ENCODE results near the gene PDXK. TPM values are rescaled to one million over a fixed set of nuclear protein-coding genes. Genes with fewer than 3 reads are reported as not detected.
A peak's percentile ranks its signal among the peaks of the same experiment; 100 is the strongest.

Gene PDXK
- total and polyA plus RNA-seq, 2 of the 13 experiments (the other 11 are each of a cell fraction or from before 2014, with no cell fraction given), result 114 to 184 TPM

- TF ChIP-seq POGK (CRISPR knock-in tag; conservative IDR thresholded peaks at IDR 0.05), result peak; percentile 86; the same call in 1 of the 2 replicates
- TF ChIP-seq ARHGAP35 (CRISPR knock-in tag; IDR thresholded peaks at IDR 0.05; ENCODE audit: borderline replicate concordance), result no peak
- TF ChIP-seq KAT7 (CRISPR knock-in tag; IDR thresholded peaks at IDR 0.05; ENCODE audit: borderline replicate concordance), result peak; percentile 90
- no peak for TF ChIP-seq NR2F1 (CRISPR knock-in tag; IDR thresholded peaks at IDR 0.05)
- TF ChIP-seq TGIF2 (CRISPR knock-in tag; IDR thresholded peaks at IDR 0.05), result peak; percentile 28; the same call in 1 of the 2 replicates
- peak; percentile 79 for TF ChIP-seq BHLHE40 (IDR thresholded peaks at IDR 0.05; ENCODE audit: low read length)
- no peak; the same call in 1 of the 2 replicates for TF ChIP-seq ZIK1 (CRISPR knock-in tag; IDR thresholded peaks at IDR 0.05; ENCODE audit: borderline replicate concordance, low read depth)
- no peak for TF ChIP-seq NCOA2 (CRISPR knock-in tag; IDR thresholded peaks at IDR 0.05)
- no peak for TF ChIP-seq ZNF496 (CRISPR knock-in tag; IDR thresholded peaks at IDR 0.05; ENCODE audit: insufficient replicate concordance)
- peak; percentile 82; the same call in 1 of the 2 replicates for TF ChIP-seq SRY (CRISPR knock-in tag; IDR thresholded peaks at IDR 0.05)
- TF ChIP-seq BCL3 (CRISPR knock-in tag; IDR thresholded peaks at IDR 0.05), result peak; percentile 69; the same call in 1 of the 2 replicates
- 0 out of 2 replicates have a peak, but pooled peaks have one; percentile 58 for TF ChIP-seq ZNF607 (CRISPR knock-in tag; IDR thresholded peaks at IDR 0.05; ENCODE audit: borderline replicate concordance)
- 0 out of 2 replicates have a peak, but pooled peaks have one; percentile 53 for TF ChIP-seq HOXD1 (CRISPR knock-in tag; IDR thresholded peaks at IDR 0.05)
- 0 out of 2 replicates have a peak, but pooled peaks have one; percentile 25 for TF ChIP-seq ZNF451 (CRISPR knock-in tag; IDR thresholded peaks at IDR 0.05)
- no peak for TF ChIP-seq PRPF4 (IDR thresholded peaks at IDR 0.05; ENCODE audit: low read depth, low read length, poor library complexity, severe bottlenecking)
- peak; percentile 80; the same call in 1 of the 2 replicates for TF ChIP-seq ZNF563 (CRISPR knock-in tag; IDR thresholded peaks at IDR 0.05)
- TF ChIP-seq BORCS8-MEF2B (CRISPR knock-in tag; IDR thresholded peaks at IDR 0.05), result 0 out of 2 replicates have a peak, but pooled peaks have one; percentile 29
- TF ChIP-seq ZNF678 (CRISPR knock-in tag; IDR thresholded peaks at IDR 0.05), result no peak
- TF ChIP-seq DR1 (CRISPR knock-in tag; IDR thresholded peaks at IDR 0.05), result peak; percentile 71; the same call in 1 of the 2 replicates
- 0 out of 2 replicates have a peak, but pooled peaks have one; percentile 46 for TF ChIP-seq PPARG (CRISPR knock-in tag; conservative IDR thresholded peaks at IDR 0.05)
- TF ChIP-seq TP53 (CRISPR knock-in tag; conservative IDR thresholded peaks at IDR 0.05), result no peak
- no peak for TF ChIP-seq PRMT3 (CRISPR knock-in tag; IDR thresholded peaks at IDR 0.05; ENCODE audit: borderline replicate concordance, low read depth)
- TF ChIP-seq JUNB (CRISPR knock-in tag; IDR thresholded peaks at IDR 0.05; ENCODE audit: borderline replicate concordance), result no peak
- TF ChIP-seq NFKB2 (CRISPR knock-in tag; IDR thresholded peaks at IDR 0.05; ENCODE audit: borderline replicate concordance), result no peak; the same call in 1 of the 2 replicates
- 0 out of 2 replicates have a peak, but pooled peaks have one; percentile 24 for TF ChIP-seq HOXA3 (CRISPR knock-in tag; IDR thresholded peaks at IDR 0.05)
- TF ChIP-seq PHF20 (CRISPR knock-in tag; IDR thresholded peaks at IDR 0.05), result peak; percentile 55
- no peak; the same call in 1 of the 2 replicates for TF ChIP-seq ZNF263 (CRISPR knock-in tag; IDR thresholded peaks at IDR 0.05)
Observed at GRCh38 chr21:43775795-43776430, 57.0 kb downstream of the PDXK start, which contains the start of gene CSTB (continued).

Data from HepG2 (cell line).